Osteocyte (in vitro differentiated cells): Measurements from ENCODE around the gene SPIB. TPM values are rescaled to one million over a fixed set of nuclear protein-coding genes. Genes with fewer than 3 reads are reported as not detected.
A peak's percentile ranks its signal among the peaks of the same experiment; 100 is the strongest.

Experiments
- DNase-seq: peaks from one replicate; pipeline ENCODE4 v3.0.0; 2021; ENCODE audit warnings: mixed read lengths; ENCODE audit not compliant: unreplicated experiment; ENCODE audit errors: extremely low spot score
- H3K27ac Mint-ChIP-seq: one replicate; pipeline ENCODE4 v1.8.0; 2021; ENCODE audit warnings: mild to moderate bottlenecking, mixed read lengths; ENCODE audit not compliant: unreplicated experiment
- H3K27me3 Mint-ChIP-seq: one replicate; pipeline ENCODE4 v1.8.0; 2021; ENCODE audit warnings: mixed read lengths; ENCODE audit not compliant: unreplicated experiment
- H3K36me3 Mint-ChIP-seq: one replicate; pipeline ENCODE4 v1.8.0; 2021; ENCODE audit warnings: mixed read lengths; ENCODE audit not compliant: unreplicated experiment
- H3K4me1 Mint-ChIP-seq: one replicate; pipeline ENCODE4 v1.8.0; 2021; ENCODE audit warnings: mixed read lengths; ENCODE audit not compliant: unreplicated experiment
- H3K4me3 Mint-ChIP-seq: one replicate; pipeline ENCODE4 v1.8.0; 2021; ENCODE audit warnings: mild to moderate bottlenecking, moderate library complexity, mixed read lengths; ENCODE audit not compliant: unreplicated experiment
- H3K9me3 Mint-ChIP-seq: one replicate; pipeline ENCODE4 v1.8.0; 2021; ENCODE audit warnings: mixed read lengths; ENCODE audit not compliant: unreplicated experiment
- CTCF ChIP-seq: fragments of 200-600 bp; sonication (generic); IDR thresholded peaks from 2 replicates; pipeline ENCODE4 v1.5.0; 2021; ENCODE audit warnings: antibody characterized with exemption, mild to moderate bottlenecking, moderate library complexity
- total RNA-seq: library from RNA; stranded (reverse); gene quantifications from 2 replicates; pipeline ENCODE4 v1.2.1, GENCODE V29; 2021

The SPIB gene
- total RNA-seq, 1 donor from 2014 or later = not detected

- no peak for DNase-seq
- H3K4me1 Mint-ChIP-seq = peaks cover 20% of the 10 kb centered on the region
- no peaks in the 10 kb centered on the region for H3K9me3 Mint-ChIP-seq
- peaks cover 28% of the 10 kb centered on the region for H3K36me3 Mint-ChIP-seq
- no peak overlapping the region for H3K4me3 Mint-ChIP-seq
- no peak for TF ChIP-seq CTCF
- no peak overlapping the region for H3K27ac Mint-ChIP-seq
- H3K27me3 Mint-ChIP-seq = no peaks in the 10 kb centered on the region
Observed at GRCh38 chr19:50380751-50381151, 38.0 kb upstream of the SPIB start.

- TF ChIP-seq CTCF = no peak
- H3K4me1 Mint-ChIP-seq = peaks cover 15% of the 10 kb centered on the region
- DNase-seq = no peak
- no peaks in the 10 kb centered on the region for H3K9me3 Mint-ChIP-seq
- no peaks in the 10 kb centered on the region for H3K27me3 Mint-ChIP-seq
- H3K27ac Mint-ChIP-seq = no peak overlapping the region
- no peak overlapping the region for H3K4me3 Mint-ChIP-seq
- peaks cover 26% of the 10 kb centered on the region for H3K36me3 Mint-ChIP-seq
Observed at GRCh38 chr19:50381881-50382729, 36.6 kb upstream of the SPIB start.

DNA sequence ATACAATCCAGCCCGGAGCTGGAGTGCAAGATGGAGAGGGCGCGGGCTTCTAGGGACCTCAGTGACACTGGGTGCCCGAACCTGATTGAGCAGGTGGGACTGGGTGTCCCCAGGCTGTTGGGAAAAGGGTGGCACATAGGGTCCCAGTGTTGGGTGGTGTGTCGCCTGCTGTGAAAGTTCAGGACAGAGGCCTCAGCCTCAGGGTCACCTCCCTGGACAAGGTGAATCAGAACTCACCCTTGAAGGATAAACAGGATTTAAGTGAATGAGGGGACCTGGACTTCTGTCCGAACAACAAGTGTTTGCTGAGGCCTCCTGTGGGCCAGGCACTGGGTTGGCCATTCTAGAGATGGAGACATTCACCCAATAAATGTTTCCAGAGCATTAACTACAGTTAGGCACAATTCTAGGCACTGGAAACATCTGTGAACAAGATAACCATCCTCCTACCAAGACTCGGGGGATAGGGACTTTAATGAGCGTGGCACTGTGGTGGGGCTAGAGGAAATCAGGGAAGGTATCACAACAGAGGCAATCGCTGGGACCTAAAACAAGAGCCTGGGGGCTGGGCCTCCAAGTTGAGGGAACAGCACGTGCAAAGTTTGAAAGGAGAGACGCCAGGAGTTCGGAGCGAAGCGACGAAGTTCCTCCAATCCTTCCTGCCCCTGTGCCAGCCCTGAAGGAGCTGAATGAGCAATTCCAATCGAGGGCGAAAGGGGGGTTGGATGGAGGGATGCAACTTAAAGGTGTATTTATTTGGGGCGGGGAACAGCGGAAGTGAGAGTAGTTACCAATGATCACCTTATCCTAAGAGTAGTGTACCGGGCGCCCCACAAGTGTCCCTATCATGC lies 35.5 kb upstream of the SPIB start:
- TF ChIP-seq CTCF = no peak
- no peak for DNase-seq
- H3K4me1 Mint-ChIP-seq = peaks cover 15% of the 10 kb centered on the region
- peaks cover 21% of the 10 kb centered on the region for H3K36me3 Mint-ChIP-seq
- no peaks in the 10 kb centered on the region for H3K9me3 Mint-ChIP-seq
- peak overlapping the region; percentile 94 for H3K4me3 Mint-ChIP-seq
- peak overlapping the region; percentile 95 for H3K27ac Mint-ChIP-seq
- H3K27me3 Mint-ChIP-seq = no peaks in the 10 kb centered on the region

GRCh38 chr19:50383852-50384684 lies 34.7 kb upstream of the SPIB start, which contains the start of gene POLD1:
POLD1 (plus strand) TSS chr19:50384347; CDS start chr19:50398852, 14,505 bp downstream.
- H3K27me3 Mint-ChIP-seq = no peaks in the 10 kb centered on the region
- H3K9me3 Mint-ChIP-seq = no peaks in the 10 kb centered on the region
- TF ChIP-seq CTCF = no peak
- peak within 1 kb of the TSS; percentile 94 for H3K4me3 Mint-ChIP-seq
- H3K4me1 Mint-ChIP-seq = peaks cover 15% of the 10 kb centered on the region
- peak; percentile 99 for DNase-seq
- peak within 1 kb of the TSS; percentile 95 for H3K27ac Mint-ChIP-seq
- peaks cover 18% of the 10 kb centered on the region for H3K36me3 Mint-ChIP-seq
